Islet precursor cell (in vitro differentiated cells): ENCODE results near the gene USF2.

Source experiments
- DNase-seq: peaks from one replicate; pipeline ENCODE4 v3.0.0-alpha.2; 2018

Gene USF2

GRCh38 chr19:35246466-35247092 is 22.2 kb upstream of the USF2 start:
- DNase-seq = no peak

- peak; percentile 94 for DNase-seq
Observed at GRCh38 chr19:35247526-35248309, 21.0 kb upstream of the USF2 start.

- peak; percentile 94 for DNase-seq
Observed at GRCh38 chr19:35248310-35249145, 20.2 kb upstream of the USF2 start, which contains the start of gene LSR. Gene LSR (plus strand): TSS chr19:35249002. CDS start chr19:35249023, 21 bp downstream.

GRCh38 chr19:35249146-35249847 is 19.5 kb upstream of the USF2 start:
- DNase-seq = no peak

- DNase-seq = peak; percentile 17
Observed at GRCh38 chr19:35249848-35250711, 18.7 kb upstream of the USF2 start.

- DNase-seq = no peak
Observed at GRCh38 chr19:35251456-35251855, 17.3 kb upstream of the USF2 start.

- DNase-seq = no peak
Observed at GRCh38 chr19:35253316-35254286, 15.2 kb upstream of the USF2 start.

- DNase-seq = no peak
Observed at GRCh38 chr19:35254341-35255297, 14.1 kb upstream of the USF2 start.

- no peak for DNase-seq
Observed at GRCh38 chr19:35256566-35256965, 12.2 kb upstream of the USF2 start.

- no peak for DNase-seq
Observed at GRCh38 chr19:35257113-35257461, 11.7 kb upstream of the USF2 start.

GRCh38 chr19:35260694-35261304 is 8.0 kb upstream of the USF2 start:
- DNase-seq = peak; percentile 32

- peak; percentile 35 for DNase-seq
Observed at GRCh38 chr19:35261356-35262100, 7.2 kb upstream of the USF2 start.

GRCh38 chr19:35262101-35262761 is 6.5 kb upstream of the USF2 start:
- peak; percentile 46 for DNase-seq

GRCh38 chr19:35264268-35265125 is 4.3 kb upstream of the USF2 start:
- DNase-seq = peak; percentile 41

GRCh38 chr19:35265126-35265899 is 3.4 kb upstream of the USF2 start:
- peak; percentile 51 for DNase-seq
